MM.1S (cell line): ENCODE data around the gene TACC2.

Experiments used
- DNase-seq: peaks from one replicate; pipeline ENCODE4 v3.0.0-alpha.2; 2015
- H2AFZ ChIP-seq: fragments of 300-600 bp; sonication (generic); 2 replicates; pipeline ENCODE4 v1.6.0; 2016; ENCODE audit warnings: antibody characterized with exemption, low read length
- H3F3A ChIP-seq: fragments of 300-600 bp; sonication (generic); 2 replicates; pipeline ENCODE4 v1.6.1; 2016; ENCODE audit warnings: mild to moderate bottlenecking, antibody characterized with exemption, low read length, moderate library complexity, mixed read lengths; ENCODE audit not compliant: insufficient read depth
- H3K27ac ChIP-seq: fragments of 300-600 bp; sonication (generic); 2 replicates; pipeline ENCODE4 v1.5.1; 2016; ENCODE audit warnings: mild to moderate bottlenecking, low read length
- H3K27me3 ChIP-seq: fragments of 300-600 bp; sonication (generic); replicated peaks from 2 replicates; pipeline ENCODE4 v1.6.0; 2016; ENCODE audit warnings: low read length; ENCODE audit not compliant: insufficient read depth
- H3K36me3 ChIP-seq: fragments of 300-600 bp; sonication (generic); replicated peaks from 2 replicates; pipeline ENCODE4 v1.6.1; 2016; ENCODE audit warnings: mild to moderate bottlenecking, low read length, mixed read lengths; ENCODE audit not compliant: insufficient read depth
- H3K4me1 ChIP-seq: fragments of 300-600 bp; sonication (generic); 2 replicates; pipeline ENCODE4 v1.6.1; 2016; ENCODE audit warnings: low read length, mixed read lengths
- H3K4me2 ChIP-seq: fragments of 300-600 bp; sonication (generic); 2 replicates; pipeline ENCODE4 v1.6.0; 2016; ENCODE audit warnings: low read depth, low read length
- H3K4me3 ChIP-seq: fragments of 300-600 bp; sonication (generic); 2 replicates; pipeline ENCODE4 v1.5.1; 2016; ENCODE audit warnings: low read length, mixed read lengths
- H3K79me2 ChIP-seq: fragments of 300-600 bp; sonication (generic); 2 replicates; pipeline ENCODE4 v1.6.1; 2016; ENCODE audit warnings: mixed run types, low read length, mixed read lengths
- H3K9ac ChIP-seq: fragments of 300-600 bp; sonication (generic); 2 replicates; pipeline ENCODE4 v1.6.1; 2016; ENCODE audit warnings: low read length, mixed read lengths
- H3K9me2 ChIP-seq: fragments of 300-600 bp; sonication (generic); replicated peaks from 2 replicates; pipeline ENCODE4 v1.6.1; 2016; ENCODE audit warnings: mild to moderate bottlenecking, low read length, mixed read lengths; ENCODE audit not compliant: insufficient read depth
- H3K9me3 ChIP-seq: fragments of 300-600 bp; sonication (generic); replicated peaks from 2 replicates; pipeline ENCODE4 v1.6.1; 2016; ENCODE audit warnings: mild to moderate bottlenecking, low read length, mixed read lengths; ENCODE audit not compliant: insufficient read depth
- H4K20me1 ChIP-seq: fragments of 300-600 bp; sonication (generic); 2 replicates; pipeline ENCODE4 v1.6.1; 2016; ENCODE audit warnings: mild to moderate bottlenecking, low read length, moderate library complexity, mixed read lengths; ENCODE audit not compliant: insufficient read depth
- CTCF ChIP-seq: fragments of 300-600 bp; sonication (generic); IDR thresholded peaks from 2 replicates; pipeline ENCODE4 v1.5.1; 2016; ENCODE audit warnings: antibody characterized with exemption, low read length, mixed read lengths
- EZH2 ChIP-seq: fragments of 300-600 bp; sonication (generic); optimal IDR thresholded peaks from 2 replicates; pipeline ENCODE3; 2017; ENCODE audit warnings: low read depth, mild to moderate bottlenecking, antibody characterized with exemption, low read length, mixed read lengths
- EZH2phosphoT487 ChIP-seq: fragments of 300-600 bp; sonication (generic); IDR thresholded peaks from 2 replicates; pipeline ENCODE4 v1.6.1; 2018; ENCODE audit warnings: antibody characterized with exemption, low read length

TACC2 gene

GRCh38 chr10:122264436-122264835 lies 275.5 kb downstream of the TACC2 start:
- no peak overlapping the region for H2AFZ ChIP-seq
- no peak overlapping the region for H3K27ac ChIP-seq
- H3K27me3 ChIP-seq = no peaks in the 10 kb centered on the region
- H3K4me3 ChIP-seq = no peak overlapping the region
- H3F3A ChIP-seq = no peaks in the 10 kb centered on the region
- no peak overlapping the region for H3K4me2 ChIP-seq
- no peaks in the 10 kb centered on the region for H3K9me2 ChIP-seq
- no peaks in the 10 kb centered on the region for H4K20me1 ChIP-seq
- H3K79me2 ChIP-seq = no peaks in the 10 kb centered on the region
- TF ChIP-seq EZH2 = no peak
- TF ChIP-seq CTCF = no peak
- TF ChIP-seq EZH2phosphoT487 = no peak
- no peak for DNase-seq
- no peaks in the 10 kb centered on the region for H3K9me3 ChIP-seq
- no peak overlapping the region for H3K9ac ChIP-seq
- no peaks in the 10 kb centered on the region for H3K4me1 ChIP-seq
- H3K36me3 ChIP-seq = no peaks in the 10 kb centered on the region

- H3K9ac ChIP-seq = no peak overlapping the region
- no peaks in the 10 kb centered on the region for H3K36me3 ChIP-seq
- H4K20me1 ChIP-seq = no peaks in the 10 kb centered on the region
- DNase-seq = no peak
- TF ChIP-seq EZH2phosphoT487 = no peak
- H3K79me2 ChIP-seq = no peaks in the 10 kb centered on the region
- no peak overlapping the region for H3K27ac ChIP-seq
- H3K4me3 ChIP-seq = no peak overlapping the region
- no peaks in the 10 kb centered on the region for H3K4me1 ChIP-seq
- H3K27me3 ChIP-seq = no peaks in the 10 kb centered on the region
- H2AFZ ChIP-seq = no peak overlapping the region
- no peak overlapping the region for H3K4me2 ChIP-seq
- no peaks in the 10 kb centered on the region for H3K9me2 ChIP-seq
- no peaks in the 10 kb centered on the region for H3F3A ChIP-seq
- H3K9me3 ChIP-seq = no peaks in the 10 kb centered on the region
These were observed 276.0 kb downstream of the TACC2 start for GRCh38 chr10:122264931-122265330.

DNA sequence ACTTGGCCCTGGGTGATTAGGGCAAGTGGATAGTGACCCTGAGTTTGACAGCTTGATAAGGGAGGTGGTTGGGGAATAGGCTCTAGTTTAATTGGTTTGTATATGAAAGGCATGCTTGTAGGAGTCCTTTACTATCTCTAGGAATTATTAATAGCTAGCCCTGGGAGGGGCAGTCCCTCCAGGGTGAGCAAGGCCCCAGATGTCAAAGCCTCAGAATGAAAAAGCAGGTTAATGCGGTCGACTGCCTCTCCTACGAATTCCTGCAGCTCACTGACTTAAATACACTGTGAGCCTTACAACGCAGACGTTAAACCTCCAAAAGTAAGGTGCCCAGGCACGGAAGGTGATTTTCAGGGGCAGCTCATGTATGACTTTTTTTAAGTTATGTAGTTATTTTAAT lies 276.9 kb downstream of the TACC2 start:
- Histone ChIP-seq H3K9ac (no peak overlapping the region), H3K9me2 (no peaks in the 10 kb centered on the region), H2AFZ (no peak overlapping the region), H3K79me2 (no peaks in the 10 kb centered on the region), H3K4me3 (no peak overlapping the region), H3K9me3 (no peaks in the 10 kb centered on the region), H3K27ac (no peak overlapping the region), H3K4me1 (no peaks in the 10 kb centered on the region), H3K27me3 (no peaks in the 10 kb centered on the region), H3K36me3 (no peaks in the 10 kb centered on the region), H3F3A (no peaks in the 10 kb centered on the region), H4K20me1 (no peaks in the 10 kb centered on the region), H3K4me2 (no peak overlapping the region)
- DNase-seq = no peak
- TF ChIP-seq EZH2 = no peak
- TF ChIP-seq CTCF = no peak
- no peak for TF ChIP-seq EZH2phosphoT487

DNA sequence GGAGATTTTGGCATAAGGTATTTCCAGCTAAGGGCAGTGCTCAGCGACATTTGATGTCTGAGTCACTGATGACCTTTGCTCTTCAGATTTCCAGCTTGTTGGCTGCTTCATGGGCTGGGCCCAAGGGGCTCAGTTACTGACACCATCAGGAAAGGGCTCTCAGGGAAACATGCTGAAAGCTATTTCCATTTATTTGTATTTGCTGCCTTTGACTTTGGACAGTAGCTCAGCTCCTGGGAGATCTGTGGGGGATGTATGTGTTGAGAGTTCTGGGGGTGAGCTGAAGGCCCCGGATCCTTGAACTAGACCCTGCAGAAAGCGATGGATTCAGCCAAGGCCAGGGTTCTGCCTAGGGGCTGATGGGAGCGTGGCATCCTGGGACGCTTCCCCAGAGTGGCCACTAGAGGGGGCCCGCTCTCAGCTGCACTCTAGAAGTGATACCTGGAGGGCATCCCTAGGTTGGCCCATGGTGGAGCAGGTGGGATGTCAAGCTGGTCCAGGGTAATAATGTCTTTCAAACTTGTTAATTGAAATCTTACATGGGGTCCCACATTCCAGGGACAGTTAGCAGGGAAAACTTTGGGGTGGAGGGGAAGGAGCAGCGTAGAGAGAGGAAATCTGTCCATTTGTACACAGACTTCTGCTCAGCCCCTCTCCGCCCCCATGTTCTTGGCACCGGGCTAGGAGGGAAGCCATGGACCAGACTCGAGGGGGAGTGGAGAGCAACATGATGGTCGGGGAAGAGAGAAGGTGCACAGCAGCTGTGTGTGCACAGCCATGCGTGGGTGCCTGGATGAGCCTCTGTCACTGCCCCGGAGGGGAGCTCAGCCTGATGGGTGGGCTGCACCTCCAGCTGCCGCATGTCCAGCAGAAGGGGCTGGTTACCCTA lies 279.1 kb downstream of the TACC2 start:
- Histone ChIP-seq H4K20me1 (no peaks in the 10 kb centered on the region), H3K4me1 (no peaks in the 10 kb centered on the region), H3K9me2 (no peaks in the 10 kb centered on the region), H3K9me3 (no peaks in the 10 kb centered on the region), H3K4me2 (no peak overlapping the region), H3K27me3 (no peaks in the 10 kb centered on the region), H3K79me2 (no peaks in the 10 kb centered on the region), H3K36me3 (no peaks in the 10 kb centered on the region), H3K4me3 (no peak overlapping the region), H3K9ac (no peak overlapping the region), H3K27ac (no peak overlapping the region), H3F3A (no peaks in the 10 kb centered on the region), H2AFZ (no peak overlapping the region)
- DNase-seq = peak; percentile 25
- TF ChIP-seq EZH2 (no peak), EZH2phosphoT487 (no peak), CTCF (peak; percentile 80)
